Neural crest cell (in vitro differentiated cells): Measurements from ENCODE around the gene OR52B2. TPM values are rescaled to one million over a fixed set of nuclear protein-coding genes. Genes with fewer than 3 reads are reported as not detected.

Experiments used
- DNase-seq: peaks from one replicate; pipeline ENCODE4 v3.0.0; 2021; ENCODE audit warnings: low read depth, mixed read lengths, low spot score
- H3K27ac Mint-ChIP-seq: one replicate; pipeline ENCODE4 v1.8.0; 2021; ENCODE audit warnings: mild to moderate bottlenecking, mixed read lengths; ENCODE audit not compliant: unreplicated experiment
- H3K27me3 Mint-ChIP-seq: 2 replicates; pipeline ENCODE4 v1.8.0; 2021; ENCODE audit warnings: low read depth, mild to moderate bottlenecking, mixed read lengths
- H3K36me3 Mint-ChIP-seq: 2 replicates; pipeline ENCODE4 v1.8.0; 2021; ENCODE audit warnings: low read depth, mild to moderate bottlenecking, mixed read lengths
- H3K4me1 Mint-ChIP-seq: 2 replicates; pipeline ENCODE4 v1.8.0; 2021; ENCODE audit warnings: mixed read lengths
- H3K4me3 Mint-ChIP-seq: one replicate; pipeline ENCODE4 v1.8.0; 2021; ENCODE audit warnings: mild to moderate bottlenecking, mixed read lengths
- H3K9me3 Mint-ChIP-seq: 2 replicates; pipeline ENCODE4 v1.8.0; 2021; ENCODE audit warnings: mixed read lengths
- CTCF ChIP-seq: fragments of 200-600 bp; sonication (generic); conservative IDR thresholded peaks from 2 replicates; pipeline ENCODE4 v1.5.0; 2021; ENCODE audit warnings: antibody characterized with exemption, mild to moderate bottlenecking
- total RNA-seq: library from RNA; stranded (reverse); gene quantifications from 2 replicates; pipeline ENCODE4 v1.2.1, GENCODE V29; 2021

OR52B2 gene
- total RNA-seq, 1 donor from 2014 or later, result not detected

- no peak for TF ChIP-seq CTCF
- peaks cover 3% of the 10 kb centered on the region for H3K36me3 Mint-ChIP-seq
- H3K27me3 Mint-ChIP-seq, result no peaks in the 10 kb centered on the region
- H3K27ac Mint-ChIP-seq, result no peak overlapping the region
- no peaks in the 10 kb centered on the region for H3K9me3 Mint-ChIP-seq
- peaks cover 6% of the 10 kb centered on the region for H3K4me1 Mint-ChIP-seq
- no peak for DNase-seq
- H3K4me3 Mint-ChIP-seq, result no peak overlapping the region
These were observed 33.2 kb upstream of the OR52B2 start for GRCh38 chr11:6203327-6203726.

DNA sequence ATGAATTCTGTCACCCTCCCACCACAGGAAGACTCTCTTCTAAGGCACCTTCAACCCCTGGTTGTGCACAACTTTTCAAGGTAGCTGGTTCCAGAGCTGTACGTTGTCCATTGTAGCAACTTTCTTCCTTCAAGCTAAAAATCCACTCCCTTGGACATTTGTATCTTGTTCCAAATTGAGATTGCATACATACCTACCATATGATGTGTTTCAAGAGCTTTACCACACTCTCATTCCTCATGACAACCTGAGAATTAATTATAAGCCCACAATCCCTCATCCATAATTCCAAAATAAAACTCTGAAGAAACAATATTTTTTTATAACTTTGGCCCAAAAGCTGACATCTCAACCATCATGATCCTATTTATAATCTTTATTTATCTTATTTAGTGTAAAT is 31.9 kb upstream of the OR52B2 start:
- TF ChIP-seq CTCF, result no peak
- H3K27ac Mint-ChIP-seq, result no peak overlapping the region

GRCh38 chr11:6201481-6201880 is 31.4 kb upstream of the OR52B2 start:
- peaks cover 3% of the 10 kb centered on the region for H3K36me3 Mint-ChIP-seq
- no peak for TF ChIP-seq CTCF
- peaks cover 6% of the 10 kb centered on the region for H3K4me1 Mint-ChIP-seq
- DNase-seq, result no peak
- H3K4me3 Mint-ChIP-seq, result no peak overlapping the region
- H3K9me3 Mint-ChIP-seq, result no peaks in the 10 kb centered on the region
- no peak overlapping the region for H3K27ac Mint-ChIP-seq
- H3K27me3 Mint-ChIP-seq, result no peaks in the 10 kb centered on the region

More for the DNA sequence above, 31.9 kb upstream of the OR52B2 start:
- Mint-ChIP-seq H3K36me3 (peaks cover 3% of the 10 kb centered on the region), H3K27me3 (no peaks in the 10 kb centered on the region), H3K4me1 (peaks cover 6% of the 10 kb centered on the region), H3K4me3 (no peak overlapping the region), H3K9me3 (no peaks in the 10 kb centered on the region)
- no peak for DNase-seq

DNA sequence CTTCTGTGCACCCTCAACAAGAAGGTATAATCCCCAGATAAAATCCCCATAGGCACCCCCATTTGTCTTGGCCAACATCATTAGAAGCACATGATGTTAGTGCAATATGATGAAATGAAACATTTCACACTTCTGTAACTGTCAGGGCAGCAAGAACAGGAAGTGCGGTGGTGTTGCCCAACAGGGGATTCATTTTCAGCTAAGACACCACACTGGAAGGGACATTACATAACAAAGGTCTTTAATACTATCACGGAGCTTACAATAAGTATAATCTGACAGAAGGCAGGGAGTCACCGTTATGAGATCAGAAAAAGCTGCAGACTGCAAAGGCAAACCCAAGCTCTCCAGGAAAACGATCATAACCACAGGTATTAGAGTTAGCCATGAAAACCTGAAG is 30.8 kb upstream of the OR52B2 start:
- Mint-ChIP-seq H3K27ac (no peak overlapping the region), H3K9me3 (no peaks in the 10 kb centered on the region), H3K27me3 (no peaks in the 10 kb centered on the region), H3K36me3 (peaks cover 3% of the 10 kb centered on the region), H3K4me3 (no peak overlapping the region), H3K4me1 (peaks cover 6% of the 10 kb centered on the region)
- no peak for TF ChIP-seq CTCF
- DNase-seq, result no peak

- H3K36me3 Mint-ChIP-seq, result peaks cover 3% of the 10 kb centered on the region
- peaks cover 7% of the 10 kb centered on the region for H3K4me1 Mint-ChIP-seq
- TF ChIP-seq CTCF, result no peak
- H3K4me3 Mint-ChIP-seq, result no peak within 1 kb of the TSS
- peak within 1 kb of the TSS; percentile 21 for H3K27ac Mint-ChIP-seq
- no peaks in the 10 kb centered on the region for H3K9me3 Mint-ChIP-seq
- H3K27me3 Mint-ChIP-seq, result no peaks in the 10 kb centered on the region
- DNase-seq, result no peak
These were observed 29.2 kb upstream of the OR52B2 start, which contains the start of gene OR52W1 for GRCh38 chr11:6199174-6199810. Gene OR52W1 (plus strand): TSS chr11:6199224. CDS start chr11:6199224, 0 bp downstream.
